ENCODE measurements around the gene ZNF318.
"Not testable (repeated sequence)": the region's sequence is repeated elsewhere in the genome, so short reads cannot be mapped to it uniquely, and the experiment has no call there.

The ZNF318 gene, protein sequence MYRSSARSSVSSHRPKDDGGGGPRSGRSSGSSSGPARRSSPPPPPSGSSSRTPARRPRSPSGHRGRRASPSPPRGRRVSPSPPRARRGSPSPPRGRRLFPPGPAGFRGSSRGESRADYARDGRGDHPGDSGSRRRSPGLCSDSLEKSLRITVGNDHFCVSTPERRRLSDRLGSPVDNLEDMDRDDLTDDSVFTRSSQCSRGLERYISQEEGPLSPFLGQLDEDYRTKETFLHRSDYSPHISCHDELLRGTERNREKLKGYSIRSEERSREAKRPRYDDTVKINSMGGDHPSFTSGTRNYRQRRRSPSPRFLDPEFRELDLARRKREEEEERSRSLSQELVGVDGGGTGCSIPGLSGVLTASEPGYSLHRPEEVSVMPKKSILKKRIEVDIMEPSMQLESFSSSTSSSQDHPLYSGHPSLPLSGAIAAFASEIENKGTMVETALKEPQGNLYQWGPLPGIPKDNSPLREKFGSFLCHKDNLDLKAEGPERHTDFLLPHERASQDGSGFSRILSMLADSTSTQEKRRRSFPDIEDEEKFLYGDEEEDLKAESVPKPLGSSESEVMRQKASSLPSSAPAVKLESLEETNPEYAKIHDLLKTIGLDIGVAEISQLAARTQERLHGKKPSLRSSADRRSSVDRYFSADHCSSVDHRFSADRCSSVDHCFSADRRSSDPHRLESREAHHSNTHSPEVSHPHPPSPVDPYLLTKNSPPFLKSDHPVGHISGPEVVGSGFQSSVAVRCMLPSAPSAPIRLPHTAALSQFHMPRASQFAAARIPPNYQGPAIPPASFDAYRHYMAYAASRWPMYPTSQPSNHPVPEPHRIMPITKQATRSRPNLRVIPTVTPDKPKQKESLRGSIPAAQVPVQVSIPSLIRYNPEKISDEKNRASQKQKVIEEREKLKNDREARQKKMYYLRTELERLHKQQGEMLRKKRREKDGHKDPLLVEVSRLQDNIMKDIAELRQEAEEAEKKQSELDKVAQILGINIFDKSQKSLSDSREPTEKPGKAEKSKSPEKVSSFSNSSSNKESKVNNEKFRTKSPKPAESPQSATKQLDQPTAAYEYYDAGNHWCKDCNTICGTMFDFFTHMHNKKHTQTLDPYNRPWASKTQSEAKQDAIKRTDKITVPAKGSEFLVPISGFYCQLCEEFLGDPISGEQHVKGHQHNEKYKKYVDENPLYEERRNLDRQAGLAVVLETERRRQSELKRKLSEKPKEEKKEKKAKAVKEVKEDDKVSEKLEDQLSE (N-terminal part only)

GRCh38 chr6:43369174-43370002, at the start of gene ZNF318:
TSS of gene ZNF318 (minus strand) at chr6:43369647. CDS start at chr6:43369365, 282 bp downstream.
- DNase-seq (ENCODE audit: low read depth), result peak; percentile 90

DNA sequence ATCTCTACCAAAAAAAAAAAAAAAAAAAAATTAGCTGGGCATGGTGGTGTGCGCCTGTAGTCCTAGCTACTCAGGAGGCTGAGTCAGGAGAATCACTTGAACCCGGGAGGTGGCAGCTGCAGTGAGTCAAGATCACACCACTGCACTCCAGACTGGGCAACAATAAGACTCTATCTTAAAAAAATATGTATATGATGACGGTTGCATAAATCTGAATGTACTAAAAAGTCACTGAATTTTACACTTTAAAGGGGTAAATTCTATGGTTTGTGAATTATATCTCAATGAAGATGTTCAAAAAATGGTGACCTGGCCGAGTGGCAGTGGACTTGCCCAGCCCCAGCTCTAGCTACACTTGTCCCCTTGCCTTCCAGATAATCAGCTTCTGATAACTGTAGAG, 47.5 kb upstream of the ZNF318 start:
- DNase-seq (ENCODE audit: low read depth), result no peak

DNA sequence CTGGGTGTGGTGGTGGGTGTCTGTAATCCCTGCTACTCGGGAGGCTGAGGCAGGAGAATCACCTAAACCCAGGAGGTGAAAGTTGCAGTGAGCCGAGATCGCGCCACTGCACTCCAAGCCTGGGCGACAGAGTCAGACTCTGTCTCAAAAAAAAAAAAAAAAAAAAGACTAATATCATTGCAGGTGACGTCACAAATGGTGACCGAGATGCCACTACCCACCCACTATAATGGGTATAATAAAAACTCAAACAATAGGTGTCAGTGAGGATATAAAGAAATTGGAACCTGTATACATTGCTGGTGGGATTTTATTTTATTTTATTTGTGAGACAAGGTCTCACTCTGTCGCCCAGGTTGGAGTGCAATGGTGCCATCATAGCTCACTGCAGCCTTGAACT, 45.8 kb upstream of the ZNF318 start:
- DNase-seq (ENCODE audit: low read depth), result not testable (repeated sequence)

- no peak for DNase-seq (ENCODE audit: low read depth)
Observed at GRCh38 chr6:43413002-43413401, 43.6 kb upstream of the ZNF318 start.

GRCh38 chr6:43412541-43412940, 43.1 kb upstream of the ZNF318 start:
- DNase-seq (ENCODE audit: low read depth), result no peak

DNA sequence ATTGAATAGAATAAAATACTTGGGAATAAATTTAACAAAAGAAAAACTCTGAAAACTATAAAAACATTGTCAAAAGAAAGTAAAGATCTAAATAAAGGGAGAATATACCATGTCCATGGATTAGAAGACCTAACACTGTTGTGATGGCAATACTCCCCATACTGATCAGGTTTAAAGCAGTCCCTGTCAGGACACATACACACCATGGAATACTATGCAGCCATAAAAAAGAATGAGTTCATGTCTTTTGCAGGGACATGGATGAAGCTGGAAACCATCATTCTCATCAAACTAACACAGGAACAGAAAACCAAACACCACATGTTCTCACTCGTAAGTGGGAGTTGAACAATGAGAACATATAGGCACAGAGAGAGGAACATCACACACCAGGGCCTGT, 41.3 kb upstream of the ZNF318 start:
- DNase-seq (ENCODE audit: low read depth), result not testable (repeated sequence)

GRCh38 chr6:43408259-43408658, 38.8 kb upstream of the ZNF318 start:
- no peak for DNase-seq (ENCODE audit: low read depth)

GRCh38 chr6:43407296-43407695, 37.8 kb upstream of the ZNF318 start:
- DNase-seq (ENCODE audit: low read depth), result no peak

- DNase-seq (ENCODE audit: low read depth), result no peak
Observed at GRCh38 chr6:43405354-43405753, 35.9 kb upstream of the ZNF318 start.

DNA sequence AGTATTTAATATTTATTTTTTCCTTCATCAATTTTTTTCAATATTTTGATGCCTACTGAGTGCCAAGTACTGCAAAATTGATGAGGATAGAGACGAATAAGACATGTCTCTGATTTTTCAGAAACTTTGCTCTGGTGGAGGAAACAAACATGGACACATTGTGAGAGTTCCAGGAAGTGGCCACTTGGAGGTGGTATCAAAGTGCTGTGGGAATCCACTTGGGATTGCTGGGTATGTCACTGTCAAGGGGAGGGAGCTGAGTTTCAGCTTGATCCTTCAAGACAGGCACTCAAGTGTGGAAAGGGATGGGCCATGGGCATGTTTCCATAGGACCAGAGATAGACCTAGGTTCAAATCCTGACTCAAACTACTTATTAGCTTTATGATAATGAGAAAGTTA, 33.4 kb upstream of the ZNF318 start:
- no peak for DNase-seq (ENCODE audit: low read depth)

GRCh38 chr6:43401730-43402129, 32.3 kb upstream of the ZNF318 start:
- DNase-seq (ENCODE audit: low read depth), result no peak

DNA sequence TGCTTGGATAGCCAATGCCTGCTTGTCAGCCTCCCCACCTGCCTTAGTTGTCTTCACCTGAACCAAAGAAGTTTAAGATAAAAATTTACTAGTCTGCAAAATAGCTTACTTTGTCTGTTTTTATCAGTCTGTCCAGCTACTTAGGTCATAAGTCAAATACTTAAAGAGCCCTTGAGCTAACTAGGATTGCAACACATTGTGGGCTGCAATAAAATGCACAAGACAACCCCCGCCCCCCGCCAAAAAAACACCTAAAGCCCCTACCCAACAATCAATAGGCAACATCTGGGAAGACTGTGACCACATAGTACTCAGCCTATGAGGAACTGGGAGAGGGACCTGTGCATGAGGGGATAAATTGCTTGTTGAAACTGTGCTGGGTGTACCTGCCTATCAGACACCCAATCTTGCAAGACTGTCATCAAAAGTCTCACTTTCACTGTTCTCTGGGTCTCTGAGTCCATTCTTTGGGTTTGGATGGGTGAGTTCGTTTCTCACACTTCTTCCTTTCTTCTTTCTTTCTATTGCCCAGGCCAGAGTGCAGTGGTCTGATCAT, 30.6 kb upstream of the ZNF318 start:
- DNase-seq (ENCODE audit: low read depth), result no peak

- no peak for DNase-seq (ENCODE audit: low read depth)
Observed at GRCh38 chr6:43396408-43397149, 27.1 kb upstream of the ZNF318 start.

DNA sequence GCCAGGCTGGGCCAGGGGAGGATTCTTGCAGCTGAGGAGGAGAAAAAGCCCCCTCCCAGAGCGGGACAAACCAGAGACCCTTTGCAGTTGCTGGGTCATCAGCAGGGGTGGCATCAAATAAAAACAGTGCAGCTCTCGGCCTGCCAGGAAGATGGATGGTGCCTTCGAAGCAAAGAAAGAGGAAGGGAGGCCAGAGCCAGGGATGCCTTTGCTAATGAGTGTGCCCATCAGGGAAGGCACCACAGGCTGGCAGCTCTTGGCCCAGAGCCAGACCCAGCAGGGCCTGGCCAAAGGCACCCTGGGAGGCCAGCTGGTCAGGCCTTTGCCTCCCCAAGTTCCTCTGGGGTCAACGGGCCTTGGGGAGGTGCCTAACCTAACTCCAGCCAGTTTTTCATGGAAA, 26.3 kb upstream of the ZNF318 start:
- DNase-seq (ENCODE audit: low read depth), result no peak

- no peak for DNase-seq (ENCODE audit: low read depth)
Observed at GRCh38 chr6:43394982-43395381, 25.5 kb upstream of the ZNF318 start.

DNA sequence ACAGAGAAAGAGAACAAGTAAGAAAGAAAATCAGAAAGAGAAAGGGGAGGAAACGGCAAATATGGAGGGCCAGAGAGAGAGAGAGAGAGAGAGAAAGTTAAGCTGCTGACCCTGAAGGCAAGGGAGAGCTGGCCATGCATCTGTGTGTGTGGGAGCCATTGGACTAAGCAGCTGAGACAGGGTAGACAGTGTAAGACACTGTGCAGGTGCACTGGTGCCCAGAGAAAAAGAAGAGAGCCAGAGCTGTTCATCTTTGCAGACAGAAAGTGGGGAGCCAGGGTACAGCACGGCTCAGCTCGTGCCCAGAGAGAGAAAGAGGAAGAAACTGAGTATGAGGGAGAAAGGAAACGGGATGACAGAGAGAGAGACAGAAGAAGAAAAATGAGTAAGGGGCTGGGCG, 24.2 kb upstream of the ZNF318 start:
- no peak for DNase-seq (ENCODE audit: low read depth)

GRCh38 chr6:43393133-43393532, 23.7 kb upstream of the ZNF318 start:
- not testable (repeated sequence) for DNase-seq (ENCODE audit: low read depth)

DNA sequence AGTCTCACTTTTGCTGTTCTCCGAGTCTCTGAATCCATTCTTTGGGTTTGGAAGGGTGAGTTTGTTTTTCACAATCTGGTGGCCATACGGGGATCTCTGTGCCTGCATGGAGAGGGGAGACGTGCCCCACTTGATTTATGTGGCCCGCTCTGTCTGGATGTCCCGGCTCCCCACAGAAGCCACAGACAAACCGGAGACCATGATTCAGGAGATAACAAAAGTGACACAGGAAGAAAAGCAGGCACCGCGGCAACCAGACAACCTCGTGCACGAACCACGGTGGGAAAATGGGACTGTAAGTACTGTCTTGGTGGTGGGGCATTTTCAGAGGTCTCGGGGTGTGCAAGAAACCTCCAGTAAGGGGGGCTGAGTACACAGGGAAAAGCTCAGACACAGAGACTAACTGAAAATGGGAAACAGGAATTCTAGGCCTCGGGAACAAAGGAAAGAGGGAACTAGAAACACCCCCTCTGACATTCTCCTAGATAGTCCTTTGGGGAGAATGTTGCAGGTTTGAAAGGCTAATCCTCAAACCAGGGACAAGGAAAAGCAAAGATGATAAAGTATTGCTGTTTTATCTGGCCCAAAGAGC, 22.1 kb upstream of the ZNF318 start:
- peak; percentile 45 for DNase-seq (ENCODE audit: low read depth)

DNA sequence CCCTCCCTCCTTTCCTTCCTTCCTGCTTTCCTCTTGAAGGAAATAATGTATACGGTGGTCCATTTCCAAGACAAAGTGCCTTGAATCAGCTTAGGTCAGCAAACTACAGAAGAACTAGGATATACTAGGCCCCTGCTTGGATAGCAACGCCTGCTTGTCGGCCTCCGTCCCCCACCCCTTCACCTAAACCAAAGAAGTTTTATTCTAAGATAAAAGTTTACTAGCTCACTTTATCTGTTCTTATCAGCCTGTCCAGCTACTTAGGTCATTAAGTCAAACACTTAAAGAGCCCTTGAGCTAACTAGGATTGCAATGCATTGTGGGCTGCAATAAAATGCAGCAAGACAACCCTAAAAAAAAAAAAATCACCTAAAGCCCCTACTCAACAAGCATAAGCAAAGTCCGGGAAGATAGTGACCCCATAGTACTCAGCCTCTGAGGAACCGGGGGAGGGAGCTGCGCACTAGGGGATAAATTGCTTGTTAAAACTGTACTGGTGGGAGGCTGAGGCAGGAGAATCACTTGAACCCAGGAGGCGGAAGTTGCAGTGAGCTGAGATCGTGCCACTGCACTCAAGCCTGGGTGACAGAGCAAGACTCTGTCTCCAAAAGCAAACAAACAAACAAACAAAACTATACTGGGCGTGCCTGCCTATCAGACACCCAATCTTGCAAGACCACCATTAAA, 21.4 kb upstream of the ZNF318 start:
- DNase-seq (ENCODE audit: low read depth), result not testable (repeated sequence)

Data from CMK (cell line).